Activated CD4-positive, alpha-beta T cell treated with anti-CD3 and anti-CD28 coated beads, Interleukin-2, amount 50 U/mL, for 48 hours (primary cell): ENCODE measurements around the gene EVC2.
"Not testable (repeated sequence)": the region's sequence is repeated elsewhere in the genome, so short reads cannot be mapped to it uniquely, and the experiment has no call there.

ENCODE experiments used
- DNase-seq, 2 experiments: peaks; one replicate each; pipeline ENCODE4 v3.0.0-alpha.2; 2020

EVC2 gene

DNA sequence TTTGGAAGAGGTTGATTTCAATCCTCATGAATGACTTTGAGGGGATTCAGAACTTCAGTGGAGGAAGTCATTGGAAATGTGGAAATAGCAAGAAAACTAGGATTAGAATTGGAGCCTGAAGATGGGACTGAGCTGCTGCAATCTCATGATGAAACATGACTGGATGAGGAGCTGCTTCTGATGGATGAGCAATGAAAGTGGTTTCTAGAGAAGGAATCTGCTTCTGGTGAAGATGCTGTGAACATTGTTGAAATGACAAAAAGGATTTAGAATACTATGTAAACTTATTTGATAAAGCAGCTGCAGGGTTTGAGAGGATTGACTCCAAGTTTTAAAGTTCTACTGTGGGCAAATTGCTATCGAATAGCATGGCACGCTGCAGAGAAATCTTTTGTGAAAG, 29.7 kb upstream of the EVC2 start:
- DNase-seq, result no peak

DNA sequence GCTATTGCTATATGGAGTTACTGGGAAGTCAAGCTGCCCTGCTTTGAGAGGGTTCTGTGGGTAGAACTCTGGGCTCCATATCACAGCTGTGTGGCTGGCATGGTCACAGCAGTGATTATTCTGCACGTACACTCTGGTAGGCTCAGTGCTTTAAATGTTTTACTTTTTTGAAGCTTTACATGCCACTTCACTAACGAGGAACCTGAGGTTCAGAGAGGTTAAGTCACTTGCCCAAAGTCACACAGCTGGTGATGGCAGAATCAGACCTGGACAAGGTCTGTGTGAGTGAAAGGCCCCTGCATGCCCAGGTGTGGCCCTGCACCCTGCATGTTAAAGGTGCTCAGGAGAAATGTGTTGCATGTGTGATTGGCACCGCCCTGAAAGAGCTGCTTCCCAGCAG, 27.1 kb upstream of the EVC2 start:
- DNase-seq, result no peak

- DNase-seq, result no peak
These were observed 26.5 kb upstream of the EVC2 start for GRCh38 chr4:5734853-5735252.

DNA sequence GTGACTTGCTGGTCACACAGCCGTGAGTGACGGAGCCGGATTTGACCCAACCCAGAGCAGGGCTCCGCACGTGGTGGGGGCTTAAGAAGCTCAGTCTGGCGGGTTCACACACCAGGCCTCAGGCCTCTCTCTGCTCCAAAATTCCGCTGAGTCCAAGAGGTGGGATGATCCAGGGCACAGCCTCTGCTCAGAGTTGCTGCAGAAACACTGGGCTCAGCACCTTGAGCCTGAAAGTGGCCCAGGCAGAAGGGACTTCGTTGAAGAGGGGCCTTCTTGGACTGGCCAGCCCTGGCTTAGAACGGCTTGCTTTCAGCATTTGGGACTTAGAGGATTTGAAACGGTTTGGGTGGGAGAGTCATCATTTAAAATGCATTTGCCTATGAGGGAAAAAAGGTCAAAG, 23.8 kb upstream of the EVC2 start:
- DNase-seq, result no peak

DNA sequence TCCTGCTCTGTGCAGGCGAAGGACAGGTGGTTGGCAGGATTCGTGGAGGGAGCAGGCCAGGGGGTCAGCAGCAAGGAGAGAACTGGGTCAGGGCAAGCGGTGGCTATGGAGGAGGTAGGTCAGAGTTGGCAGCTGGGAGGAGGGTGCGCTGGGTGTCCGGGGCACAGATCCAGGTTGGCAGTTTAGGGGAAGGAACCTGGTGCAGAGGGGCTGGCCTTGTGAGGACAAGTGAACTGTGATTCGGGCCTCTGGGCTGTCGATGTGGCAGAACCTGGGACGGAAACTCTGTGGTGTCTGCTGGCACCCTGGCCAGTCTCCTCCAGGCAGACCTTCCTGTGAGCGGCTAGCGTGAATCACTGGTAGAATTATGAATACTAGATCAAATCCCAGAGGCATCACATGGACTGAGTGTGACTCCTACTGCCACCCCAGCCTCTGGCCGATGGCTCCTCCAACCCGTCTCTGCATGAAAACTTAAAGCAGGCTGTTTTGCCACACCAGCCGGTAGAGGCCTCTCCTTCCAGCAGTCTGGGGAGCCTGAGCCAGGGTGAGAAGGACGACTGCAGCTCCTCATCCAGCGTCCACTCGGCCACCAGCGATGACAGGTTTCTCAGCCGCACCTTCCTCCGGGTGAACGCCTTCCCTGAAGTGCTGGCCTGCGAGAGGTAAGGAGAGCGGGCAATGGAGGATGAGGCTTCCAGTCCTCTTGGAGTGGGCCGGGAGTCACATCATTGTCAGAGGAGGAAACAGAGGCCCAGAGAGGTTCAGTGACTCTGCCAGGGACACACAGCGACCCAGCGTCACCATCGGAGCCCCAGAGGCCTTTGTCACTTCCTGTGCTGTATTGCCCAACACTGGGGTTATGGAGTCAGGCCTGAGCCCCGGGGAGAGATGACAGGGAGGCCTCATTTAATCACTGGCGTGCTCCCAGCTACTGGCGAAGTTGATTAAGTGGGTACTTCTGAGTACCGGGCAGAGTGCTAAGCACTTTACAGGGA, 22.9 kb upstream of the EVC2 start:
- DNase-seq, result no peak

- no peak for DNase-seq
These were observed 22.1 kb upstream of the EVC2 start for GRCh38 chr4:5730436-5730835.

DNA sequence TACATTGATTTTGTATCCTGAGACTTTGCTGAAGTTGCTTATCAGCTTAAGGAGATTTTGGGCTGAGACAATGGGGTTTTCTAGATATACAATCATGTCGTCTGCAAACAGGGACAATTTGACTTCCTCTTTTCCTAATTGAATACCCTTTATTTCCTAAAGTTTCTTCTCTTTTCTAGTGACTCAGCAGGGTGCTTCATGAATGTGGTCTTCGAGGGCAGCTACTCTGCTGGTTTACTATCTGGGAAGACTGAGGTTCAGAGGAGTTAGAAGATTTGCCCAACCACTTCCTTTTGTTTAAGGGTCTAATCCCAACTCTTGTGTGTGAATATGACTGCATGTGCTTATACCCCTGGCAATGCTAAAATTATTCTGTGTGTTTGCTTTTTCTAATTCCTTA, 20.1 kb upstream of the EVC2 start:
- not testable (repeated sequence) for DNase-seq

DNA sequence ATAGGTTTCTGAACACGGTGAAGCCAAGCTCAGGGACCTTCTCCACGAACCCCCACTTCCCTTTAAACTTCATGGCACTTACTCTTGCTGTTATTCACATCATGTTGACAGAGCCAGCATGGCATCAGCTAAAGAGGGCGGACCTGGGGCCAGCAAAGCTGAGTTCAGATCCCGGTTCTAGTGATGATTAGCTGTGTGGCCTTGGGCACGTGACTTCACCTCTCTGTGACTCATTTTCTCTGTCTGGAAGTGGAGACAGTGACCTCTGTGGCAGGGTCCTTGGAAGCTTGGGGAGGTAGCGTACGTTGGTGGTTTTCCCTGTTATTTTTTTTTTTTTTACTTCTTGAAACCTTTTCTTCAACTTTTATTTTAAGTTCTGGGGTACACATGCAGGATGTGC, 16.0 kb upstream of the EVC2 start:
- DNase-seq, result no peak

- DNase-seq, result no peak
These were observed 14.0 kb upstream of the EVC2 start for GRCh38 chr4:5722328-5722727.

DNA sequence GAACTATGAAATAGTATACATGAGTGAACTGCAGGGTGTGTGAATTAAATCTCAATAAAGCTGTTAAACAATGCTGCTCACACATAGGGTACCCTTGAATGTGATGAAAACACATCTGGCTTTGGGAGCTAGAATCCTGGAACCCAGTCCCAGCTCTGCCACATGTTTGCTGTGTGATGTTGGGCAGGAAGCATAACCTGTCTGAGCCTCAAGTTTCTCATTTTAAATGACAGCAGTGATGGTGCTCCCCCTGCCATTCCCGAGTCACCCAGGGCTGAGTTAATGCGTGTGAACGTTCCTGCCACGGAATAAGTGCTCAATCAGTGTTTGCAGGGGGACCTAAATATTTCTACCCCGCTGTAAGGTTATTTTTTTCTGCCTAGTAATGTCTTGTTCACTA, 13.6 kb upstream of the EVC2 start:
- DNase-seq, result no peak

- DNase-seq, result no peak
These were observed 12.6 kb upstream of the EVC2 start for GRCh38 chr4:5720980-5721379.

- no peak for DNase-seq
These were observed 11.9 kb upstream of the EVC2 start for GRCh38 chr4:5720157-5720850.

DNA sequence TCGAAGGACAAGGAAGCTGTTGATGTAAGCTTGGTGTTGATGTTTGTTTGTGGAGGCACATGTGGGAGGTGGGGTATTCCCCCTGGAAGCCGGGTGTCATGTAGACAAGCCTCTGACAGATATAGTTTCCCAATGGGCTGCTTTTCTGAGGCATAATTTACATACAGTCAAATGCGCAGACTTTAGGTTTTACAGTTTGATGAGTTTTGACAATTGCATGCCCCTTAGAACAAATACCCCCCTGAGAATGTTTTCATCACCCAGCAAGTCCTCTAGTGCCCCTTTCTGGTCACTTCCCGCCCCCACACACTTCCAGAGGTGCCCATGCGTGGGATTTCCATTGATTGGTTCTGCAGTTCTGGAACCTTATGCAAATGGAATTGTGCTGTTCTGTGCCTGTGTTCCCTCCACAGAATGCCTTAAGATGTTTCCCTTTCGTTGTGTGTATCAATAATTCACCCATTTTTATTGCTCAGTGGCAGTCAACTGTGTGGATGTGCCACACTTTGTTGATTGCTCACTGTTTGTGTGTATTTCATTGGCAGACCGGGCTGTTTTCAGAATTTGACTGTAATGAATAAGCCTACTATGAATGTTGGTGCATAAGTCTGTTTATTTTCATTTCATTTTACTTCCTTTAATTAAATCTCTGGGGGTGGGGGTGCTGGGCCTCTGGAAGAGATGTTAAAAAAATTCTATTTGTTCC, 11.1 kb upstream of the EVC2 start:
- DNase-seq, result no peak

DNA sequence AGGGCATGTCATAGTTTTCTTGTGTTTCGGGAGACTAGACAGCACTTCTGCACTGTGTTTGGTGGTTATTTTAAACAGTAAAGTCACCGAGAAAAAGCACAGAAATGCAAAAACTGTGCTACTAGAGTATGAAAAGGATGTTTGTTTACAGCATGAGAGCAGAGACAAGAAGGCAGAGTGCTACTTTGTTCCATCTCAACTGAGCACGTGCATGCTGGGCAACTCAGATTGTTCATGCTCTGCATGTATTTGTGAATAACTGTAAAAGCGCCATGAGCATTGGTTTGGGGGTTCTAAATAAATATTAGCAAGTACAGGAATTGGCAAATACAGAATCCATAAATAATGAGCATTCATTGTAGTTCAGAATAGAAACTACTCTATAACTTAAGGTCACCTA, 10.1 kb upstream of the EVC2 start:
- DNase-seq, result no peak

- DNase-seq, result no peak
These were observed 9.2 kb upstream of the EVC2 start for GRCh38 chr4:5717449-5718158.

GRCh38 chr4:5716391-5716790, 8.0 kb upstream of the EVC2 start:
- no peak for DNase-seq

GRCh38 chr4:5715357-5715756, 7.0 kb upstream of the EVC2 start:
- DNase-seq, result no peak

DNA sequence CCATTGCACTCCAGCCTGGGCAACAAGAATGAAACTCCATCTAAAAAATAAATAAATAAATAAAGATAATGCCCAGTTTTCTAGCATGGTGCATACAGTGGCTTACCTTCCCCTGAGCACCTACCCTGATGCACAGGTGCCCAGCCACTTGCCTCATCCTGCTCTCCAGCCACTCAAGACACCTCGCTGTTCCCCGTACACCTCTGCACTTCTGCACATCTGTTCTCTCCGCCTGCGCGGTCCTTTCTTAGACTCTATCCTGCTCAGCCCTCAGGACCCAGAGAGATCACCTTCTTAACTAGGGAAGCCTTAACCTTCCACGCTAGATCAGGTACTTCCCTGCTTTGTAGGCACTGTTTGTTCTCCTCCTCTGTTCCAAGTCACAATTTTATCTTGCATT, 5.5 kb upstream of the EVC2 start:
- no peak for DNase-seq

GRCh38 chr4:5712931-5713330, 4.6 kb upstream of the EVC2 start:
- DNase-seq, result no peak

DNA sequence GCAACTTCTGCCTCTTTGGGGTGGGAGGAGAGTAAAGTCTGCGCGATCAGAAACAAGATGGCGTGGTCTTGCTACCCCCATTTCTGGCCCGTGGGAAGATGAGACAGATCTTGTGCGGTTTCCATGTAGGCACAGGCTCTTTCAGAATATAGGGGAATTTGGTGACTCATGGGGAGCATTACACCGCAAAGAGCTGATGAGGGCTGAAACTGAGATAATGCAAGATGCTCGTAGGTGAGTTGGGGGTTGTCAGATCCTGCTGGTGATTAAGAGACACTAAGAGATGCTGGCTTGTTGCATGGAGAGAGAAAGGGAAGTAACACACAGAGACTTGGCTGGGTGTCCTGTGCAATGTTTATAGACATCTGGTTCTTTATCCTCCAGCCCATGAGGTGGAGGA, 4.2 kb upstream of the EVC2 start:
- peak; percentile 12 to 21 for DNase-seq

DNA sequence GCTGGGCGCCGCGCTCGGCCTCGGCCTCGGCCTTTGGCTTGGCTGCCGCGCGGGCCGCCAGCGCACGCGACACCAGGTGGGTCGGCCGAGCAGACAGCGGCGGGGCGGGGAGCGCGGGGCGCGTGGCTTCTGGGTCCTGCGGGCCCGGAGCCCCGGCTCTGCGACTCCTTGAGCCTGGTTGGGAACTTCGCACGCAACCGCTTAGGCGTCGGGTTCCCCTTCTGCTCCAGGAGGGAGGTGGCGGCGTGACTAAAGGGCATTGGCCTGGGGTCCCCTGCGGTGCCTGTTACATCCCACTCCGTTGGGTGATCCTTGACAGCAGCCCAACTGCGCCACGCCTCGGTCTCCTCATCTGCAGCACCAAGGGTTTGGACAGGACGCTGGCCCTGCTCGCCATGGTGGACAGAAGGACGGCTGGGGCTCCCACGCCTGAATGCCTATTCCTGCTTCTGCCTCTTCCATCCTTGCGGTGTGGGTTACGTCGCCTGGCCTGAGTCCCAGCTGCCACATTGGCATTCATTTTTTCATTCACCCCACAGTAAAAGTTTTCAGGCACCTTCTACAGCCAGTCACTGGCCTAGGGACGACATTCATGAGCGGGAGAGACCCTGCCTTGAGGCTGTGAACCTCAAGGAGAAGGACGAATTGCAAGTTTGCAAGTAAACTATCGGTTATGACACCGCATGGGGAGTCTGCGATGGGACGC, 3.3 kb upstream of the EVC2 start:
- no peak for DNase-seq

DNA sequence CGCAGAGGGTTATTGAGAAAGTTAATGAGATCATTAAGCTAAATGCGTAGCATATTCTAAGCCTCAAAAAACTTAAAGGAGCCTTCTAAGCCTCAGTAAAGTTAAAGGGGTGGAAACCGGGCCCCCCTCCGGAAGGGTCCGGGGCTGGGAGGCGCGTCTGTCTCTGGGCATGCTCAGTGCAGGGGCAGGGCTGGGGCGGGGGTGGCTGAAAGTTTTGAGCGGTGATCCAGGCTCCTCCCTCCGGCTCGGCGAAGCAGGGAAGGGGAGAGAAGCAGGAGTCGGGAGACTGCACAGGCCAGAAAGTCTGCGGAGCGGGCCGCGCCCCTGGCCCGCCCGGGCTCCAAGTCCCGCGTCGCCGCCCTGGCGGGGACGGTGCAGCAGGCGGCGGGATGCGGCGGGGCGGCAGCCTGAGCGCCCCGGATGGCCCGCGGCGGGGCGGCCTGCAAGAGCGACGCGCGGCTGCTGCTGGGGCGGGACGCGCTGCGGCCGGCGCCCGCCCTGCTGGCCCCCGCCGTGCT, 2.7 kb upstream of the EVC2 start, which contains the start of gene EVC:
EVC (plus strand) TSS at position 241 of the 518 bp plus-strand sequence; CDS start at position 421, 180 bp downstream.
- DNase-seq, result peak; percentile 38 to 43
